HepG2 (cell line): Measurements from ENCODE around the gene PLXDC2. TPM values are rescaled to one million over a fixed set of nuclear protein-coding genes. Genes with fewer than 3 reads are reported as not detected.

Experiments
- ATAC-seq: fragments of 200-7000 bp; cut with Tn5 transposase; 3 replicates; pipeline ENCODE4 v1.9.1; 2020; ENCODE audit warnings: mild to moderate bottlenecking, moderate library complexity
- BruUV-seq: library from RNA; stranded (reverse); fragments of 400-500 nt; replicated peaks from 2 replicates; lab custom pipeline; 2021; lab: Mats Ljungman, UMichigan
- CTCF ChIA-PET: fragments of 300-600 bp; formaldehyde crosslinking; extraction: SDS; loops from one replicate; lab custom pipeline; 2021; ENCODE audit warnings: low total read pairs, inconsistent platforms, low intra/inter-chr PET ratio; lab: Yijun Ruan, JAX
- POLR2A ChIA-PET: fragments of 350-600 bp; sonication (Branson Sonifier 250); formaldehyde crosslinking; loops from one replicate; lab custom pipeline; 2020; ENCODE audit warnings: antibody characterized with exemption, inconsistent platforms; lab: Yijun Ruan, JAX
- DNase-seq: peaks from one replicate; pipeline ENCODE4 v3.0.0-alpha.2; 2015; ENCODE audit warnings: low spot score
- FAIRE-seq: peaks from 3 replicates; lab custom pipeline; 2011; peaks lifted over from hg19 to GRCh38; lab: Jason Lieb, UNC
- H2AFZ ChIP-seq: one replicate; pipeline ENCODE4 v1.6.1; 2011; ENCODE audit warnings: low read length, inconsistent platforms
- H3K27ac ChIP-seq: fragments of 300-600 bp; 3 replicates; pipeline ENCODE4 v1.8.0; 2011; ENCODE audit warnings: mixed run types, mild to moderate bottlenecking, mixed read lengths, low read length, inconsistent platforms; ENCODE audit not compliant: insufficient read depth; ENCODE audit errors: extremely low read length
- H3K27me3 ChIP-seq, 2 experiments: fragments of 200-600 bp in 1 of 2; 2 replicates in 1 of 2; 3 replicates in 1 of 2; pipeline versions ENCODE4 v1.6.0 to v1.8.0; 2011; ENCODE audit warnings: low read length in 2 of 2, mild to moderate bottlenecking in 2 of 2, moderate library complexity in 2 of 2, inconsistent platforms in 1 of 2; ENCODE audit not compliant: insufficient read depth in 2 of 2, control insufficient read depth in 1 of 2
- H3K36me3 ChIP-seq, 2 experiments: fragments of 200-600 bp in 1 of 2; replicated peaks in 1 of 2; 2 replicates in 1 of 2; 3 replicates in 1 of 2; pipeline versions ENCODE4 v1.5.1 to v1.8.0; 2011; ENCODE audit warnings: low read length in 2 of 2, inconsistent platforms in 1 of 2; ENCODE audit not compliant: insufficient read depth in 2 of 2, control insufficient read depth in 1 of 2
- H3K4me1 ChIP-seq: 2 replicates; pipeline ENCODE4 v1.5.1; 2012; ENCODE audit warnings: low read length, inconsistent platforms; ENCODE audit not compliant: insufficient read depth
- H3K4me2 ChIP-seq: 2 replicates; pipeline ENCODE4 v1.6.0; 2011; ENCODE audit warnings: low read depth, low read length, inconsistent platforms
- H3K4me3 ChIP-seq, 3 experiments: fragments of 200-600 bp in 1 of 3; sonication (generic), shearing (Covaris generic) in 1 of 3; replicated peaks in 1 of 3; 2 replicates each; pipeline ENCODE4 v1.5.1; 2011 to 2016; ENCODE audit warnings: low read length in 3 of 3, inconsistent platforms in 2 of 3, low read depth in 2 of 3, mild to moderate bottlenecking in 2 of 3, control low read depth in 1 of 3, mixed read lengths in 1 of 3; ENCODE audit not compliant: insufficient read depth in 1 of 3
- H3K79me2 ChIP-seq: one replicate; pipeline ENCODE4 v1.6.1; 2011; ENCODE audit warnings: low read length, inconsistent platforms; ENCODE audit not compliant: insufficient read depth
- H3K9ac ChIP-seq: 2 replicates; pipeline ENCODE4 v1.6.0; 2011; ENCODE audit warnings: mild to moderate bottlenecking, low read depth, low read length, inconsistent platforms; ENCODE audit not compliant: insufficient read depth
- H3K9me3 ChIP-seq: 2 replicates; pipeline ENCODE4 v1.5.1; 2012; ENCODE audit warnings: mild to moderate bottlenecking, low read length
- H4K20me1 ChIP-seq: 2 replicates; pipeline ENCODE4 v1.6.0; 2011; ENCODE audit warnings: inconsistent platforms, mild to moderate bottlenecking, low read length, moderate library complexity; ENCODE audit not compliant: insufficient read depth
- CENPT ChIP-seq: sonication (generic); formaldehyde crosslinking; IDR thresholded peaks from 2 replicates; pipeline ENCODE4 v1.8.0; 2022; ENCODE audit warnings: low read depth, mild to moderate bottlenecking, moderate library complexity, missing genetic modification reagents
- IKZF1 ChIP-seq: fragments of 450-650 bp; IDR thresholded peaks from 2 replicates; pipeline ENCODE4 v1.7.1; 2016
- JARID2 ChIP-seq: sonication (generic); formaldehyde crosslinking; IDR thresholded peaks from 2 replicates; pipeline ENCODE4 v1.8.1; 2023; ENCODE audit warnings: missing genetic modification reagents, inconsistent platforms; ENCODE audit not compliant: insufficient replicate concordance
- PHF20 ChIP-seq: sonication (generic); formaldehyde crosslinking; IDR thresholded peaks from 2 replicates; pipeline ENCODE4 v1.5.0; 2020; ENCODE audit warnings: mild to moderate bottlenecking, missing genetic modification reagents
- SAFB2 ChIP-seq: sonication (generic); formaldehyde crosslinking; IDR thresholded peaks from 2 replicates; pipeline ENCODE4 v1.5.1; 2020; ENCODE audit warnings: missing genetic modification reagents, low read depth, mild to moderate bottlenecking, borderline replicate concordance
- SIN3B ChIP-seq: fragments of 150-350 bp; IDR thresholded peaks from 2 replicates; pipeline ENCODE4 v1.6.1; 2014; ENCODE audit warnings: low read length
- SMAD1 ChIP-seq: sonication (generic); formaldehyde crosslinking; IDR thresholded peaks from 2 replicates; pipeline ENCODE4 v1.4.0; 2020; ENCODE audit warnings: missing genetic modification reagents, low read depth, mild to moderate bottlenecking, borderline replicate concordance
- TBL1XR1 ChIP-seq: fragments of 150-350 bp; IDR thresholded peaks from 2 replicates; pipeline ENCODE4 v1.6.1; 2014; ENCODE audit warnings: borderline replicate concordance, low read length; ENCODE audit not compliant: partially characterized antibody
- TBX2 ChIP-seq: sonication (generic); formaldehyde crosslinking; IDR thresholded peaks from 2 replicates; pipeline ENCODE4 v1.5.0; 2020; ENCODE audit warnings: missing genetic modification reagents, mild to moderate bottlenecking, borderline replicate concordance
- ZFP1 ChIP-seq: IDR thresholded peaks from 2 replicates; pipeline ENCODE4 v1.6.1; 2016
- ZFP36 ChIP-seq: fragments of 150-350 bp; IDR thresholded peaks from 2 replicates; pipeline ENCODE4 v1.6.1; 2018; ENCODE audit warnings: borderline replicate concordance, low read length, low read depth; ENCODE audit not compliant: partially characterized antibody
- ZNF12 ChIP-seq: sonication (generic); formaldehyde crosslinking; IDR thresholded peaks from 2 replicates; pipeline ENCODE4 v1.5.0; 2020; ENCODE audit warnings: missing genetic modification reagents
- ZNF275 ChIP-seq: sonication (generic); formaldehyde crosslinking; IDR thresholded peaks from 2 replicates; pipeline ENCODE4 v1.8.0; 2022; ENCODE audit warnings: missing genetic modification reagents, mild to moderate bottlenecking, inconsistent platforms, borderline replicate concordance
- ZNF331 ChIP-seq: sonication (generic); formaldehyde crosslinking; IDR thresholded peaks from 2 replicates; pipeline ENCODE4 v1.4.0; 2020; ENCODE audit warnings: missing genetic modification reagents
- ZNF441 ChIP-seq: sonication (generic); formaldehyde crosslinking; IDR thresholded peaks from 2 replicates; pipeline ENCODE4 v1.7.0; 2021; ENCODE audit warnings: missing genetic modification reagents, borderline replicate concordance
- ZNF451 ChIP-seq: sonication (generic); formaldehyde crosslinking; IDR thresholded peaks from 2 replicates; pipeline ENCODE4 v1.5.0; 2020; ENCODE audit warnings: mild to moderate bottlenecking, missing genetic modification reagents
- ZSCAN20 ChIP-seq: sonication (generic); formaldehyde crosslinking; IDR thresholded peaks from 2 replicates; pipeline ENCODE4 v1.4.0; 2020; ENCODE audit warnings: missing genetic modification reagents, mild to moderate bottlenecking, borderline replicate concordance
- WGBS: methylation state at CpG from one replicate; pipeline ENCODE4 v1.1.6; 2017; ENCODE audit warnings: low lambda C conversion rate; 5-methylcytosine and 5-hydroxymethylcytosine counted together
- in situ Hi-C: cut with HindIII; loops from 2 replicates; pipeline ENCODE4 v1.10.0; 2017; ENCODE audit warnings: low pct_unique_long_range_greater_than_20kb; ENCODE audit not compliant: extremely low pct_ligation_motif_present
- intact Hi-C: fragments of 100-400 bp; cut with micrococcal nuclease; formaldehyde crosslinking; loops from one replicate; pipeline ENCODE4 v1.10.0; 2022; ENCODE audit not compliant: unreplicated experiment
- polyA plus RNA-seq, 8 experiments: library from polyadenylated mRNA; depleted of rRNA in 3 of 8; stranded (reverse) in 7 of 8; unstranded in 1 of 8; fragments of >200 nt; fragmentation: Illumina TruSeq in 4 of 8; extraction: Trizol in 4 of 8; gene quantifications; 2 replicates each; pipeline versions ENCODE4 v1.2.1 to v1.2.3, GENCODE V29; 2011 to 2016; ENCODE audit warnings: low read depth in 4 of 8, missing spikeins in 1 of 8, mixed read lengths in 1 of 8; ENCODE audit not compliant: insufficient read depth in 1 of 8
- total RNA-seq, 5 experiments: library from RNA; depleted of rRNA; stranded (reverse); fragments of >200 nt; fragmentation: Illumina TruSeq; extraction: Trizol; gene quantifications; 2 replicates each; pipeline ENCODE4 v1.2.3, GENCODE V29; 2016; ENCODE audit warnings: low read depth in 1 of 5
- TF ChIP-seq, protein P1 (sequence below): IDR thresholded peaks from 2 replicates; pipeline ENCODE4 v1.6.1; 2018; ENCODE audit warnings: missing genetic modification reagents
- TF ChIP-seq, protein P2 (sequence below): sonication (generic); formaldehyde crosslinking; IDR thresholded peaks from 2 replicates; pipeline ENCODE4 v1.4.0; 2020; ENCODE audit warnings: missing genetic modification reagents, borderline replicate concordance

The PLXDC2 gene
- total and polyA plus RNA-seq, 2 of the 13 experiments (the other 11 are each of a cell fraction or from before 2014, with no cell fraction given) = 2.1 to 2.4 TPM

DNA sequence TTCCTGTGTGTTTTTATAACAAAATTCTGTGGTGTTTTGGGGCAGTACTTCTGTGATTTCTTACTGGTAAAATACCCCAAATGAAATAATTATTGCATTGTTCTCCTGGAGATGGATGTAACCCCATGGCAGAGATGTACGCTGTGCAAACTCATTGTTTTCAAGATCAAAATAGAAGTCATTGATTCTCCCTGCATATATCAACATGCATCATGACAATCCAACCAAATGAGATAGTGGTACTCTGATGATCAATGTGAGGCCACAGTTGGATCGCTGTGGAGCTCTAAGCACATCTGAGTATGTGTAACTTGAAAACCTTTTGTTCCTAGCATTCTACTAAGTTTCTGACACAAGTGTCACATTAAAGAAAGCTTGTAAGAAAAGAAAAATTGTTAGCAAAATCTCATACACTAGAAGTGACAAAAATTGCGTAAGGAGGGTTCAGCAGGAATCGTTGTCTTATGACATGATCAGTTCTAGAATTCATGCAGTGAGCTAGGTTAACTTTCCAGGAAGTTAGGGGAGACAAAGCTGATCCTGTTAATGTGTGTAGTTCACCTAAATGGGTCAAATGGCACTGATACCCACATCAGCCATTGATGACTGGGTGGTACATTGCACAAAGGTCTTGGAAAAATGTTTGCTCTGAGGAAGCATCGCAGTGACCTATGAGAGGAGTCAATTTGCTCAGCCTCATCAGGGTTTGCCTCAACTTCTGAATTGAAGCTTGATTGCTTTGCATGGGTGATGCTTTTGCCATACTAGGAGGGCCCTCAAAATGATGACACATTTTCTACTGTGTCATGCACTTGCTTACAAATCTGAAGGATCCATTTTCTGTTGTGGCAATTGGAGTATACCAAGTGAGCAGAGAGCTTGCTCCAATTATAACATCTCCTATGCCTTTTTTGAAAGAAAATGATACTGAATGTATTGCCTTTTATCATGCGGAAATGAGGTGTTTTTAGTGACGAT, 145.1 kb downstream of the PLXDC2 start:
- Histone ChIP-seq H3K4me1 (no peaks in the 10 kb centered on the region), H4K20me1 (no peaks in the 10 kb centered on the region; the same call in 1 of the 2 replicates), H3K27ac (no peak overlapping the region), H3K4me2 (no peak overlapping the region), H3K36me3 (no peaks in the 10 kb centered on the region), H2AFZ (no peak overlapping the region), H3K27me3 (no peaks in the 10 kb centered on the region), H3K9me3 (no peaks in the 10 kb centered on the region), H3K79me2 (no peaks in the 10 kb centered on the region), H3K4me3 (no peak overlapping the region), H3K9ac (no peak overlapping the region)
- BruUV-seq = no TSS peak
- ATAC-seq = no peak
- CTCF ChIA-PET = no interaction called here
- intact Hi-C loops (no loop called here), in situ Hi-C loops (no loop called here)
- WGBS = 37% methylated on average over 7 of the region's 7 CpGs
- no peak for DNase-seq
- TF ChIP-seq TBX2 (CRISPR knock-in tag) (no peak), SIN3B (no peak), PHF20 (CRISPR knock-in tag) (no peak), ZSCAN20 (CRISPR knock-in tag) (no peak), ZNF275 (CRISPR knock-in tag) (no peak), CENPT (CRISPR knock-in tag) (no peak), ZNF331 (CRISPR knock-in tag) (no peak), IKZF1 (no peak), ZNF441 (CRISPR knock-in tag) (no peak), JARID2 (CRISPR knock-in tag) (no peak), ZNF451 (CRISPR knock-in tag) (no peak), SMAD1 (CRISPR knock-in tag) (no peak), ZFP36 (no peak), ZNF12 (CRISPR knock-in tag) (no peak), TBL1XR1 (no peak), ZFP1 (CRISPR knock-in tag) (no peak), SAFB2 (no peak)
- TF ChIP-seq, protein P1, sequence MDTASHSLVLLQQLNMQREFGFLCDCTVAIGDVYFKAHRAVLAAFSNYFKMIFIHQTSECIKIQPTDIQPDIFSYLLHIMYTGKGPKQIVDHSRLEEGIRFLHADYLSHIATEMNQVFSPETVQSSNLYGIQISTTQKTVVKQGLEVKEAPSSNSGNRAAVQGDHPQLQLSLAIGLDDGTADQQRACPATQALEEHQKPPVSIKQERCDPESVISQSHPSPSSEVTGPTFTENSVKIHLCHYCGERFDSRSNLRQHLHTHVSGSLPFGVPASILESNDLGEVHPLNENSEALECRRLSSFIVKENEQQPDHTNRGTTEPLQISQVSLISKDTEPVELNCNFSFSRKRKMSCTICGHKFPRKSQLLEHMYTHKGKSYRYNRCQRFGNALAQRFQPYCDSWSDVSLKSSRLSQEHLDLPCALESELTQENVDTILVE (CRISPR knock-in tag) = no peak
- TF ChIP-seq, protein P2, sequence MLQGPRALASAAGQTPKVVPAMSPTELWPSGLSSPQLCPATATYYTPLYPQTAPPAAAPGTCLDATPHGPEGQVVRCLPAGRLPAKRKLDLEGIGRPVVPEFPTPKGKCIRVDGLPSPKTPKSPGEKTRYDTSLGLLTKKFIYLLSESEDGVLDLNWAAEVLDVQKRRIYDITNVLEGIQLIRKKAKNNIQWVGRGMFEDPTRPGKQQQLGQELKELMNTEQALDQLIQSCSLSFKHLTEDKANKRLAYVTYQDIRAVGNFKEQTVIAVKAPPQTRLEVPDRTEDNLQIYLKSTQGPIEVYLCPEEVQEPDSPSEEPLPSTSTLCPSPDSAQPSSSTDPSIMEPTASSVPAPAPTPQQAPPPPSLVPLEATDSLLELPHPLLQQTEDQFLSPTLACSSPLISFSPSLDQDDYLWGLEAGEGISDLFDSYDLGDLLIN (CRISPR knock-in tag) = no peak
- POLR2A ChIA-PET = no interaction called here
- peak; percentile 30 for FAIRE-seq
